ENCODE results near the gene ALG1L2. TPM values are rescaled to one million over a fixed set of nuclear protein-coding genes. Genes with fewer than 3 reads are reported as not detected.
"Not testable (repeated sequence)": the region's sequence is repeated elsewhere in the genome, so short reads cannot be mapped to it uniquely, and the experiment has no call there.

Gene ALG1L2
- total RNA-seq, 1 donor from 2014 or later = 1.00 TPM

- not testable (repeated sequence) for DNase-seq (ENCODE audit: low spot score)
Observed at GRCh38 chr3:130122891-130123775, 41.5 kb downstream of the ALG1L2 start.

- DNase-seq (ENCODE audit: low spot score) = not testable (repeated sequence)
Observed at GRCh38 chr3:130125406-130125805, 43.8 kb downstream of the ALG1L2 start.

- not testable (repeated sequence) for DNase-seq (ENCODE audit: low spot score)
Observed at GRCh38 chr3:130136337-130136736, 54.7 kb downstream of the ALG1L2 start.

GRCh38 chr3:130137685-130138084 is 56.1 kb downstream of the ALG1L2 start:
- not testable (repeated sequence) for DNase-seq (ENCODE audit: low spot score)

GRCh38 chr3:130138992-130139391 is 57.4 kb downstream of the ALG1L2 start:
- DNase-seq (ENCODE audit: low spot score) = not testable (repeated sequence)

- not testable (repeated sequence) for DNase-seq (ENCODE audit: low spot score)
Observed at GRCh38 chr3:130140756-130141155, 59.1 kb downstream of the ALG1L2 start.

GRCh38 chr3:130143648-130144327 is 62.2 kb downstream of the ALG1L2 start:
- DNase-seq (ENCODE audit: low spot score) = not testable (repeated sequence)

- not testable (repeated sequence) for DNase-seq (ENCODE audit: low spot score)
Observed at GRCh38 chr3:130144328-130144650, 62.7 kb downstream of the ALG1L2 start.

GRCh38 chr3:130145456-130145855 is 63.8 kb downstream of the ALG1L2 start:
- DNase-seq (ENCODE audit: low spot score) = not testable (repeated sequence)

GRCh38 chr3:130146465-130146864 is 64.8 kb downstream of the ALG1L2 start:
- DNase-seq (ENCODE audit: low spot score) = not testable (repeated sequence)

Other genes starting within 250 kb of the ALG1L2 start
- gene TMCC1, start 188.1 kb upstream of the ALG1L2 start, total RNA-seq = 41.0 TPM
- gene TRH, start 107.1 kb upstream of the ALG1L2 start, total RNA-seq = not detected

Data from mesenteric fat pad (tissue), 1 donor.